NCI-H2171 treated with DMSO at 0.1 percent for 48 hours (cell line): ENCODE data around the gene MROH9.

Source experiments
- DNase-seq: peaks from one replicate; lab custom pipeline; 2025; lab: John Stamatoyannopoulos, UW

Gene MROH9

DNA sequence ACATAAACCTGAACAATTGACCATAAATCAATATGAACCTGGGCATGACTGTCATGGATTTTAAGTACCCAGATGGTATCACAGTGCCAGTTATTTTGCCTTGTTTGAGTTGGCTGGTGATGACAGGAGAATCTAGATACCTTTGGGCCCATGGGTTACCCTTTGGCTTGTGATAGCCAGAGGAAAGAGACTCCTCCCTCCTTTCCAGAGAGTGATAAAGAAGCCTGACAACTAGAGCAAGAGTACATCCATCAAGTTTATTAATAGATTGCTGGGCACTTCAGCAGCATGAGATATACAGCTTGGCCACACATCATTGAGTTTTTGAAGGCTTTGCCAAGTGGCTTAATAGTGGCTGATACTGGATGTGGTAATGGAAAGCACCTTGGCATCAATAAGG lies 148.8 kb downstream of the MROH9 start:
- DNase-seq = no peak

DNA sequence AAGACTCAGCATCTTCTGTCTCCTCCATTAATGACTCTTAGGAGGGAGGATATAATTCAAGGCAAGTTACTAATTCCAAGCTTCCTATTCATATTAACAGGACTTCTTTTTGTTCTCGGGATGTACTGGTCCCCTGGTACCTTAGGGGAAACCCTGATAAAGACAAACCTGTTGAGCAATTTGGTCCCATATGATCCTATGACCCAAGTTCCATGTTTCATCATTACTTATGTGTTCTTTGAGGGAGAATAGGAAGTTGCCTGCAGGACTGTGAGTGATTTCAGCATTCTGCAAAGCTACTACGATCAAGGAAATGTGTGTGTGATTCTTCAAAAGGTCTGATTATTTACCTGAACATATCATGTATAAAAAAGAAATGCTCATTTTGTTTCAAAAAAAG lies 149.5 kb downstream of the MROH9 start:
- no peak for DNase-seq

GRCh38 chr1:171087896-171088295 lies 152.6 kb downstream of the MROH9 start:
- DNase-seq = no peak

DNA sequence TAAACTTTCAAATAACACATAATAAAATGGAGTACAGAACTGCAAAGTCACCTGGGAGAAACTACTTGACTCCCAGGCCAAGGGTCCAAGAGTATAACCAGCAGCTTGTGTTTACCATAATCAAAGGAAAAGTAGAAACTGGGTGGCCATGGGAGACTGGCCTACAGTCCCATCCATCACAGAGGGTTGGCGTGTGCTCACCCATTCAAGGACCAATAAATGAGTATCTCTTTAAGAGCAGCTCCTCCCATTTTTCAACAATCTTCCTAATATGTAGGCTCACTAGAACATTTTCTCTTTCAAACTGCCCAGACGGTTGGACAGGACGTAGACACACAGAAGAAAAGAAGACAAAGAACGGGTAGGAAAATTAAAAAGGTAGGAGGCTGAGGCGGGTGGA lies 155.3 kb downstream of the MROH9 start, which contains the start of gene FMO3:
FMO3 (plus strand) TSS at position 302 of the 400 bp plus-strand sequence. CDS start 1,754 bp downstream, outside the sequence.
- no peak for DNase-seq

GRCh38 chr1:171103862-171104261 lies 168.5 kb downstream of the MROH9 start:
- no peak for DNase-seq

GRCh38 chr1:171107262-171107940 lies 172.1 kb downstream of the MROH9 start:
- DNase-seq = no peak

DNA sequence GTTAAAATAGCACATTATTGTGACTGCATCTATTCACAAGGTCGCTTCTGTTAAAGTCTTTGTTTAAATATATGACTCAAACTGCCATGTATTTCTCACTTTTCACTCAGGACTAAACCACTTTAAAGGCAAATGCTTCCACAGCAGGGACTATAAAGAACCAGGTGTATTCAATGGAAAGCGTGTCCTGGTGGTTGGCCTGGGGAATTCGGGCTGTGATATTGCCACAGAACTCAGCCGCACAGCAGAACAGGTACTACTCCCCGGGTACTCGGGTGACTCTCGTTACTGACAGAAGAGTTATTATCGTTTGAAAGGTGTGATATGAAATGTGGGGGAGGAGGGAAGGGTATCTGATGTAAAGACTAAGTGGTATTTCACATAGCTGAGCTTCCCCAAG lies 172.6 kb downstream of the MROH9 start:
- no peak for DNase-seq

DNA sequence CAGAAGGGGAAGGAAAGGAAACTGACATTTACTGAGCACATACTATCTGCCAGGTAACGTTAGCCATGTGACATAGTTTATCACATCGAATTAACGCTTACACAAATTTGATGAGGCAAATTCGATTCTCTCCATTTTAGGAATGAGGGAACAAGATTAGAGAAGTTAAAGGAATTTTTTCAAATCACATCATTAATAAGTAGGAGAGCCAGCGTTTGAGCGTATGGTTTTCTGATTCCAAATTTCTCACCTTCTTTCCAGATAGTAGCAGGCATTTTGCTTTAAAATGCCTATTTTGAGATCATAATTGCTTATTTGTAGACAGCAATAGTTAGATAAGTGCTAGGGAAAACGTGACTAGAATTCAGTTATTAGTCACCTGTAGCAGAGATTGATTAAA lies 174.6 kb downstream of the MROH9 start:
- no peak for DNase-seq

DNA sequence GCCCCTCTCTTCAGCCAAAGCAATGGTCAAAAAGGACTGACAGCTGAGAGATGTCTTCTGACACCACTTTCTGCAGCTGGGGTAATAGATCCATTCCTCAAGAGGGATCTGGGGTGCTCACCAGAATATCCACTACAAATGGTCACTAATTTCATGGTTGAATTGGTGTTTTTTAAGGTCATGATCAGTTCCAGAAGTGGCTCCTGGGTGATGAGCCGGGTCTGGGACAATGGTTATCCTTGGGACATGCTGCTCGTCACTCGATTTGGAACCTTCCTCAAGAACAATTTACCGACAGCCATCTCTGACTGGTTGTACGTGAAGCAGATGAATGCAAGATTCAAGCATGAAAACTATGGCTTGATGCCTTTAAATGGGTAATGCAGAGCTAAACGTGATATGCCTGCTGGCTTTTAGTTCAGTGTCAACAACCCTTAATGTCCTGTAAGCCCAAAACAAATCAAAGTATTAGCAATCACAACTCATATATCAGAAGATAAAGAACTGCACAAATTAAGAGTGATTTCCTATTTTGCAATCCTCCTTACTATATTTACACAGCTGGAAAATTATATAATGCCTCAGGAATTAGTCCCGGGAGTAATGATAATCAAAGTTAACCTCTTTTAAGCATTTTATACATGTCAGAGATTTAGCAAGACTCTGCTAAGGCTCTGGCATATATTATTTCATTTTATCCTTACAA lies 175.4 kb downstream of the MROH9 start:
- DNase-seq = no peak

DNA sequence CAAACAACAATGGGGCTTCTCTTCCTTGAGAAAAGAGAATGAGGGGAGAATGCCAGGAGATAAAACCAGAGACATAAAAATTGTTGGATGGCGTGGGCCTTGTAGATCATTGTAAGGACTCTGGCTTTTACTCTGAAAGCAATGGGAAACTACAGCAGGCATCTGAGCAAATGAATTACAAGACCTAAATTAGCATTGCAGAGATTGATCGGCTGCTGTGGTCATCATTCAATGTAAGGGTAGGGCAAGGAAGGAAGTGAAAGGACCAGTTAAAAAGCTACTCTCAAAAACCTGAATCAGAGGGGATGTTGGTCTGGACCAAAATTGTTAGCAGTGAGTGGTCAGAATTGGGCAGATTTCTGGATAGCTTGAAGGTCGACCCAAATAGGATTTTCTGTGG lies 176.8 kb downstream of the MROH9 start:
- no peak for DNase-seq

DNA sequence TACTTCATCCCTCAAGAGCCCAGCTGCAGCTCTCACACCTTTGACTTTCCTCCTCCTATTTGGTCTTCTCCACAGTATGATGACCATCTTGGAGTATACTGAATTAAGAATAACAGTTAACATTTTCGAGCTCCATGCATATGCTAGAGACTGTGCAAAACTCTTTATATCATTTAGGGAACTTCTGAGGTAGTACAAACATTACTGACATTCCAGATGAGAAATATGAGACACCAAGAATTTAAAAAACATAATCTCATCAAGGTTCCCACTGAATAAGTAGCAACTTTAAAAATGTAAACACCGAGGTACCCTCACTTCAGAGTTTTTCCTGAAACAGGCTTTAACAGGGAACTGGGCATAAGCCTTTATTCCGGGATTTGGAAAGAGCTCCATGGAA lies 178.0 kb downstream of the MROH9 start:
- no peak for DNase-seq
